ENCODE data around the gene MAP1LC3A.

DNA sequence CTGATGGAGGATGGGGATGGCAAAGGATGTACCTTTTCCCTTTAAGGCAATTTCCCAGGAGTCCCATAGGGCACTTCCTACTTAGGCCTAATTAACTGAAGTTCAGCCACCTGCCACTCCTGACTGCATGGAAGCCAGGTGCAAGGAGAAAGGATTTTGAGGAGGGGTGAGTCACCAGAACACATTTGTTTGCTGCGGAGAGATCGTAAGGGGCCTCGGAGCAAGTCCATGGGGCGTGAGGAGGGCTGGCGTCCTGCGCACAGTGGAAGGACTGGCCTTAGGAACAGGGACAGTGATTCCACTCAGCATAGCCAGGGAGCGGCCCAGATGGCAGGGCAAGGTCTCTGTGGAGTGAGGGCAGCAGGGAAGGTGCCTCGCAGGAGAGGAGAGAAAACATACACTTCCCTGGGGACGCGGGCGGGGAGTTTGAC lies 11.8 kb upstream of the MAP1LC3A start:
- TF ChIP-seq ISL1 (CRISPR knock-in tag; IDR thresholded peaks at IDR 0.05), result no peak
- no peak for TF ChIP-seq RARB (CRISPR knock-in tag; IDR thresholded peaks at IDR 0.05)
- TF ChIP-seq CREB5 (CRISPR knock-in tag; IDR thresholded peaks at IDR 0.05; ENCODE audit: low read depth), result no peak
